Cardiac septum (tissue), 1 donor: ENCODE data around the gene KIF2A. TPM values are rescaled to one million over a fixed set of nuclear protein-coding genes. Genes with fewer than 3 reads are reported as not detected.
"Not testable (repeated sequence)": the region's sequence is repeated elsewhere in the genome, so short reads cannot be mapped to it uniquely, and the experiment has no call there.

Experiments used
- DNase-seq: peaks from one replicate; pipeline ENCODE4 v3.0.0-alpha.2; 2020; ENCODE audit warnings: low spot score
- intact Hi-C: fragments of 100-400 bp; cut with DNase I; formaldehyde crosslinking; loops from one replicate; pipeline ENCODE4 v1.14.0; 2022
- total RNA-seq: library from RNA; stranded (reverse); fragmentation: NEBNext Ultra II Directional; extraction: Animal tissue kit (Norgen Biotek cat#: 25700); gene quantifications from one replicate; pipeline ENCODE4 v1.2.1, GENCODE V29; 2021
- donor health status: DM: no; HTN: no; CAD: no.

KIF2A gene
- total RNA-seq, 1 donor from 2014 or later = 13.4 TPM

DNA sequence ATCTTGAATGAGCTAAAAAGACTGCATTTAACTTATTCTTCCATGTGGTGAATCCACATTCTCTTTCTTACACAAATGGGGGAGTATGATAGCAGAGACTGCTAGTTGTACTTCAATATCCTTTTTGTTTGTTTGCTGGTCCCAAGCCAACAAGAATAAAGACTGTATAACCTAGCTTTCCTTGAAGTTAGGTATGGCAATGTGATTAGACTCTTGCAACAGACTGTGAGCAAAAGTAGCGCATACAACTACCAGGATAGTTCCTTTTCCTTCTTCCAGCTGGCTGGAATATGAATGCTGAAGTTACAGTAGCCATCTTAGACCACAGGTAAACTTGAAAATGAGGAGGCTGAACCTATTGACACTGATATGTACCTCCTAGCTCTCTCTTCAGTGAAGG, 17.9 kb upstream of the KIF2A start:
- DNase-seq = no peak
- intact Hi-C loops = no loop called here

DNA sequence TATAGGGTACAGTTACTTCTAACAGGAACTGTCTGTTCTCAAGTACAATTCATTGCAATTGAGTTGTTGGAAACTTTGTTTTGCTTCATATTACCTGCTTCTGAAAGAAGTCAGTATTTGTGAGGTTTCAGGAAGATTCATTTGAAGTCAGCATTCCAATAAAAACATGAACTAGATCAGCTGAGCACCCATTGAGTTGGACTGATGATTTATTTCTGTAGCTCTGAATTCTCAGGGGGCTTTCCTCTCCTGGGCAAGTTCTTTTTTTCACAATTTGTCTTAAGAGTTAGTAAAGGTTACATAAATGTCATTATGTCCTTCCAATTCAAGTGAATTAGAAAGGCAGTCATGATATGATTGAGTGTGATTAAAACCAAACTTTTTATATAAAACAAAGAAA, 16.2 kb upstream of the KIF2A start:
- no peak for DNase-seq
- intact Hi-C loops = no loop called here

DNA sequence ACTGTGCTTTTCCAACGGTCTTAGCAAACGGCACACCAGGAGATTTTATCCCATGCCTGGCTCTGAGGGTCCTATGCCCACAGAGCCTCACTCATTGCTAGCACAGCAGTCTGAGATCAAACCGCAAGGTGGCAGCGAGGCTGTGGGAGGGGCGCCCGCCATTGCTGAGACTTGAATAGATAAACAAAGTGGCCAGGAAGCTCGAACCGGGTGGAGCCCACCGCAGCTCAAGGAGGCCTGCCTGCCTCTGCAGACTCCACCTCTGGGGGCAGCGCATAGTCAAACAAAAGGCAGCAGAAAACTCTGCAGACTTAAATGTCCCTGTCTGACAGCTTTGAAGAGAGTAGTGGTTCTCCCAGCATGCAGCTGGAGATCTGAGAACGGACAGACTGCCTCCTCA, 14.2 kb upstream of the KIF2A start:
- DNase-seq, intact Hi-C loops: not testable (repeated sequence)

DNA sequence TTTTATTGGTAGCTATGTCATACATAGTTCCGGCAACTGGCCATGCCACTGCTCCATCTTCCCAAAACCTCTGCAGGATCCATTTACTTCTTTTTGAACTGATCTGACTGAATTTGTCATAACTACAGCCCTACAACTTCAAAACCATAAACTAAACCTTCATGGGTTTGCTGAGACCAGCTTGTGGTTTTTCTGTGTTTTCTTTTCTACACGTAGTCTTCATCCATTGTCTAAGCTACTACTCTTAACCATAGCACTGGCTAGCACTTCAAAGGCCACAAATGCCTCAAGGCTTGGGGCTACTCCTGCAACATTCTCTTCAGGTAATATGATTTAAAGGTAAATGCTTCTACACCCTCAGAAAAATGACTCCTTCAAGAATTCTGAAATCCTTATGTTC, 9.0 kb upstream of the KIF2A start:
- no peak for DNase-seq
- intact Hi-C loops = no loop called here

DNA sequence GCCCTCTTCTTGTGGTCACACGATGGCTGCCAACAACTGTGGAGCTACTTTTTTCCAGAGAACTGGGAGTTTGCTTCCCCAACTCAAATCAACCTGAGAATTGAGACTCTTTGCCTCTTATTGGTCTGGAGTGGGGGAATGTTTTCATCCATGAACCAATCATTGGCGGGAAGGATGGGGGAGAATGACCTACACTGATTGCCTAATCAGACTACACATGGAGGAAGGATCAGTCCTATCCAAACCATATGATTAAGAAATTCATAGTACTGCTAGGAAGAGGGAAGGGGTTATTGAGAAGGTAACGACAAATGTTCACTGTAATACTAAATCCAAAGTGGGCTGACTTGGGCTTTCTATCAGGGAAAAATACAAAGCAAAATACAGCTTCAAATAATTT, 7.9 kb upstream of the KIF2A start:
- intact Hi-C loops = no loop called here
- DNase-seq = no peak

DNA sequence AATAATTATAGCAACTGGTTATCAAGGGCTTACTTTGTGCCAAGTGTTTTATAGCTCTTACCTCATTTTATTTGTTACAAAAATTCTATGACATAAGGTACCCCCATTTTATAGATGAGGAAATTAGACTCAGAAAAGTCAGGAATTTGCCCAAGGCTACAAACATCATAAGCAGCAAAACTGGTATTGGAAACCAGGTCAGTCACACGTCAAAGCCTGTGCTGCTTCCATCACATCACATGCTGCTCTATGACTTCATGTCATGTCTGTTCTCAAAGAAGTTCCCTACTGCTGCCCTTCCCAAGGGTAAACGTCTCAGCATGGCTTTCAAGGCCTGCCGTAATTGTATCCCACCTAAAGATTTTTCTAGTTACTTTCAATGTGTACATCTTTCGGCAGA, 6.9 kb upstream of the KIF2A start:
- intact Hi-C loops = no loop called here
- no peak for DNase-seq

DNA sequence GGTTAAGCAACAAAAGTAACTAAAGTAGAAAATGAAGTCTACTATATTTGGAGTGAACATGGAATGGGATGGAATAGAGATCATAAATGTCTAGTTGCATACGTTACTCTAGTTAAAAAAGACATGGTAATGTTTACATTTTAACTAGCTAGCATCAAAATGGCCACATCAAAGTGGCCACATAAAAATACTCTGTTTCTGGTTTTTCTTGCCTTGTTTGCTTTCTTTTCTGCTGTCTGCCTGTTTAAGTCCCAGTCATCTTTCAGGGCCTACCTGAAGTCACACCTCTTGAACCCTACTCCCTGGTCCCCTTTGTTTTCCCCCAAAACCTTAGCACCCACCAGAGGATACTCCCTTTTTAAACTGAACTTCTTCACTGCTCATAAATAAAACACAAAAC, 6.4 kb upstream of the KIF2A start:
- DNase-seq = no peak
- intact Hi-C loops = no loop called here

DNA sequence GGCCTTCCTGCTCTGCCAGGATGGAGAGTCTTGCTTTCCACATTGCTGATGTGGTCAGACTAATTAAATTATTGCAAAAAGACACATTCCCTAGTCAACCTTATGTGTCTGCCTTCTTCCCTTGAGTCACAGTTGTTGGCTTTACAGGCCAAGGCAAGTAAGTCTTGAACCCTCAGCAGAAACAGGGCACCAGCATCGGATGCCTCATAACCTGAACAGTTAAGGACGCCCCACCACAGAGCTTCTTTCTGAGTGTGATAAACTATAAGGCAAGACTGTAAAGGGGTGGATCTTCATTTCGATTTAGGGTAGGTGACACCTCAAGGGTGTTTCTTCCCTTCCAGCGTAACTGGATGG, 670 bp upstream of the KIF2A start:
- intact Hi-C loops = loop anchor here (5.0 to 10.0 kb wide), 2 partner anchors 49 to 97 kb away; partner anchors contain the start of gene DIMT1

DNA sequence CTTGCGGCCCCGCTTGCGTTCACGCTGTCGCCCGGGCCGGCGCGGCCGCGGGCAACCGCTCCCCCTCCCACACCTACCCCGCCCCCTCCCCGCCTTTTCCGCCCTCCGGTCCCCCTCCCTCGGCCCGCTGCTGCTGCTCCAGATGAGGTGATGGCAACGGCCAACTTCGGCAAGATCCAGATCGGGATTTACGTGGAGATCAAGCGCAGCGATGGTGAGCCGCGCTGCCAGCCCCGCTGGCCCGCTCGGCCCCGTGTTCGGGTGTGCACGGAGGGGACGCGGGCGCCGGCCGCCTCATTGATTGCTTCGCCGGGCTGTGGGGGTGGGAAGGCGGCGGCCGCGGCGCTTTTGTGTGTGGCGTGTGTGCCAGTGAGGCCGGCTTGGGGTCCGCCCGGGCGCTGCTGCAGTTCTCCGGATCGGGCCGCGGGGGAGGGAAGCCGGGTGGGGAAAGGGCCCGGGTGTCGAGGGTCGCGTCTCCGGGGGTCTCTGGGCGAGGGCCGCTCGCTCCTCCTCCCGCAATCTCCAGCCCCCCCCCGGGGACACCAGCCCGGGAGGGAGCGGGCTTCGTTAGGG, 403 bp downstream of the KIF2A start:
- peak; percentile 88 for DNase-seq
- intact Hi-C loops = loop anchor here (5.0 to 10.0 kb wide), 2 partner anchors 48 to 96 kb away; partner anchors contain the start of gene DIMT1

More for the DNA sequence above, 670 bp upstream of the KIF2A start:
- DNase-seq = no peak

DNA sequence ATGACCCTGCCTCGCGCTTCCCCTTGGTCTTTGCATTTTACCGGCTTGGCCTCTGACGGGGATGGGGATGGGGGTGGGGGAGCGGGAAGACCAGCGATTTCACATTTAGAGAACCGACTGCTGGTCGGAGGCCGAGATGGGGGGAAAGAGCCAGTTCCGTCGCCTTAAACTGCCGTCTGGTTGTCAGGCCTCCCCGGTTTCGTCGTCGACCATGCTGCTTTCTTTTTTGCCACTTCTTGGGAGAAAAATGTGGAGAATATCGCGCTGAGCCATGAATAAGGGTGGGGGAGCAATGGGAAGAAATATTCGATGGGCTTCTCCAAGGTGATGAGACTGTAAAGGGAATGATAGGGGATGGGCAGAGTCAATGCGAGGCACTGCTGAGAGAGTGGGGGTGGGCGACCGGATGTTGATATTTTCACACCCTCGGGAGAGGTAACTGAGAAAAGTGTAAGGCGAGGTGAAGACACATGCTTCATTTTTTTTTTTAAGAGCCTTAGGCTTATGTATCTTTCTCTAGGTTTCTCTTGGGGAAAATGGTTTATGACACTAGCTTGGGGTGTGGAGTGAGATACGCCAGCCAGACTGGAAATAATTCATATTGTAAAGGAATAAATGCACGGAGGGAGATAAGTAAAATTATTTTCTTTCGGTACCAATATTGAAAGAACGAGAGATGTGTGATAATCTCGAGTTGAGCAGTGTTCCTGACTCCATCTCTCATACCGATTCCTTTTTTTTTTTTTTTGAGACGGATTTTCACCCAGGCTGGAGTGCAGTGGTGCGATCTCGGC, 1.1 kb downstream of the KIF2A start:
- intact Hi-C loops = loop anchor here (5.0 to 10.0 kb wide), 2 partner anchors 48 to 95 kb away; partner anchors contain the start of gene DIMT1
- DNase-seq = peak; percentile 76

DNA sequence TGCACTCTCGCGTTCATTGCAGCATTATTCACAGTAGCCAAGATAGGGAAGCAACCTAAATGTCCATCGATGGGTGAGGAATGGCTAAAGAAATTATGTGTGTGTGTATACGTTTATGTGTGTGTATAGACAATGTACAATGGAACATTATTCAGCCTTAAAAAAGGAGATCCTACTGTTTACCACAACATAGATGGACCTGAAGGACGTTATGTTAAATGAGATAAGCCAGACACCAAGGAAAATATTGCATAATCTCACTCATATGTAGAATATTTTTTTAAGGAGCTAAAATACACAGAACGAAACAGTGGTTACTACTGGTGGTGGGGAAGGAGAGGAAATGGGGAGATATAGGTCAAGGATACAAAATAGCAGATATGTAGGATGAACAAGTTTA, 2.4 kb downstream of the KIF2A start:
- intact Hi-C loops = loop anchor here (5.0 to 10.0 kb wide), 2 partner anchors 46 to 94 kb away; partner anchors contain the start of gene DIMT1
- DNase-seq = no peak

DNA sequence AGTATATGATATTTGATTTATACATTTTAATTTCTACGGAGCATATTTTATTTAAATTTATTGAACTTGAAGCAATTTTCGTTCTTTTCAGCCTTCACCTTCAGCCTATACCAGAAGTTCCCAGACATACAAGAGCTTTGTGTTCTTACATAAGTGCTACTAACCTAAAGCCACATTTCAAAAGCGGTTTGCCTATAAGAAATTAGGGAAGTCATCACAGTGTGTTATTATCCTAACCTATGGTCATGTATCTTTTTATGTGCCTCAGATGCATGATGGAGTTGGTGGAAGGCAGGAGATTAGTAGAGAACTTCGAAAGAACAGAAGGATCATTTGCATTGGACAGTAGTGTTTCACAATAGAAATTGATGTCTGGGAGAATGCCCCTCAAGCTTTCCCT, 3.1 kb downstream of the KIF2A start:
- DNase-seq = no peak
- intact Hi-C loops = loop anchor here (5.0 to 10.0 kb wide), 2 partner anchors 46 to 93 kb away; partner anchors contain the start of gene DIMT1

DNA sequence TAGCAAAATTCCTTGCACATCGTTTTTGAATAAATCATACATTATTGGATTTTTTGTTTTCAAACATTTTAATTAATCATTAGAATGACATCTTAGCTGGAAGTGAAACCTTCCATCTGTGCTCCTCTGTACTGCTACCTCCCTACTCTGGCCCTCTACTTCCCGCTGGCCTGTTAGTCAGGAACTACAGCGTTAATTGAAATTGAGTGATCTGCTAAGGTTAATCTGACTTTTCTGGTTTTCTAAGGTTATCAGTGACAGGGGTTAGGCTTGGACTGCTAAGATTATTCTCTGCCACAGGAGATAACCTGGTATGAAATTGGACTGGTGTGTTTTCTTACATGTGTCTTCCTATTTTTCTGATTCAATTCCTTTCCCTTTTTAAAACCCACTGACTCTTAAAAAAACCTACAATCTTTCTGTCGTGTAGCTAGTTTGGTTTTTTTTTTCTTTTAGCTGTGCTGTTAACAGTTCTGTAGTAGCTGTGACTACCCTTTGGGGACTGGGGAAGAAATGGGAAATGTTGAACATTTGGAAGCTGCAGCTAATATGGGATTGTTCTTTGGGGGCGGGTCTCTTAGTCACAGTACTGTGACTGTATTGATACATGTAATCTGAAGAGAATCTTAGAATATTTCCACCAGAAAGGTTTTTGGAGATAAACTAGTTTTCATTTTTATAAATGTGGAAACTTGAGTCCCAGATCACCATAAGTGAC, 4.6 kb downstream of the KIF2A start:
- intact Hi-C loops = no loop called here
- no peak for DNase-seq

DNA sequence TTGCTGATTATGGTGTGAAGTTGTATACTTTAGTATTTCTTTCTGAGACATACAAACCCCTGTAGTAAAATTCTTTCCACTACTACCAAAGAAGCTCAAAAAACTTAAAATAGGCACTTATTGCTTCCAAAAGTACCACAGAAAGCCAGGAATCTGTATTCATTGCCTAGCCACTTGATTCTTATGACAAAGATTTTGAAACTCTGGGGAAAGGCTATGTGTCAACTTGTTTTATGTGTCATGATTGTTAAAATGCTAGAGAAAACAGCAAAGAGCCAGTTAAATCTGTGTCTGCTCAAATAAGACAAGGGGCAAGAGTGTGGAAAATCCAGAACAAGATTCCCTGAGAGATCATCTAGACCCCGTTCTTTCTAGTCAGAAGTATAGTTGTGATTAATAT, 6.0 kb downstream of the KIF2A start:
- DNase-seq = no peak
- intact Hi-C loops = no loop called here

DNA sequence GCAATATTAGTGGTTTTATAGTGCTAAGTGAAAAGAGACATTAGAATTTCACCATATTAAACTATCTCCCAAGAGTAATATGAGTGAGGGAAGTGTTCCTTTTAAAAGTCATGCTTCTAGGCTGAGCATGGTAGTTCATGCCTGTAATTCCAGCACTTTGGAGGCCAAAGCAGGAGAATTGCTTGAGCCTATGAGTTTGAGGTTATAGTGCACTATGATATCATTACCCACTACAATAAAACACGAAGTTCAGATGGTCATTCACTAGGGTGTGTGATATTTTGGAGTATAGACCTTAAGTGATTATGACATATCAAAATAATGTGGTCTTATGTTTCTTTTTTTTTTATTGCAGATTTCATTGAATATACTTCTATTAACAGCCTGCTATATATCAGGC, 6.7 kb downstream of the KIF2A start:
- intact Hi-C loops = no loop called here
- DNase-seq = no peak

DNA sequence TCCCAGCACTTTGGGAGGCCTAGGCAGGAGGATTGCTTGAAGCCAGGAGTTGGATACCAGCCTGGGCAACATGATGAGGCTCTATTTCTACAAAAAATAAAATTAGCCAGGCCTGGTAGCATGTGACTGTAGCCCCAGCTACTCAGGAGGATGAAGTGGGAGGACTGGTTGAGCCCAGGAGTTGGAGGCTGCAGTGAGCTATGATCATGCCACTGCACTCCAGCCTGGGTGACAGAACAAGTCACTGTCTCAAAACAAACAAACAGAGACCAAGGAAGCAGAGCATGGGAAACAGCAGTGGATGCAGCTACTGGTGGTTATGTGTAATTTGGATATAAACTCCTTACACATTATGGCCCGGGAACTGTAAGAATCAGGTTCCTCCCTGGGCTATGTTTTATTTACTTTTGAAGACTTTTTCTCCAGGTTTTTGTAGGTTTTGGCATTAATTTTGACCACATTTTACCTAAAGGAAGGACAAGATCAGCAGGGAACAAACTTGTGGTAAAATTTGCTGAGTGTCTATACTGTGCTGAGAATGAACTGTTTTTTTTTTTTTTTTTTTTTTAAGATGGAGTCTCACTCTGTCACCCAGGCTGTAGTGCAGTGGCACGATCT, 8.3 kb downstream of the KIF2A start:
- intact Hi-C loops = no loop called here
- DNase-seq = no peak

DNA sequence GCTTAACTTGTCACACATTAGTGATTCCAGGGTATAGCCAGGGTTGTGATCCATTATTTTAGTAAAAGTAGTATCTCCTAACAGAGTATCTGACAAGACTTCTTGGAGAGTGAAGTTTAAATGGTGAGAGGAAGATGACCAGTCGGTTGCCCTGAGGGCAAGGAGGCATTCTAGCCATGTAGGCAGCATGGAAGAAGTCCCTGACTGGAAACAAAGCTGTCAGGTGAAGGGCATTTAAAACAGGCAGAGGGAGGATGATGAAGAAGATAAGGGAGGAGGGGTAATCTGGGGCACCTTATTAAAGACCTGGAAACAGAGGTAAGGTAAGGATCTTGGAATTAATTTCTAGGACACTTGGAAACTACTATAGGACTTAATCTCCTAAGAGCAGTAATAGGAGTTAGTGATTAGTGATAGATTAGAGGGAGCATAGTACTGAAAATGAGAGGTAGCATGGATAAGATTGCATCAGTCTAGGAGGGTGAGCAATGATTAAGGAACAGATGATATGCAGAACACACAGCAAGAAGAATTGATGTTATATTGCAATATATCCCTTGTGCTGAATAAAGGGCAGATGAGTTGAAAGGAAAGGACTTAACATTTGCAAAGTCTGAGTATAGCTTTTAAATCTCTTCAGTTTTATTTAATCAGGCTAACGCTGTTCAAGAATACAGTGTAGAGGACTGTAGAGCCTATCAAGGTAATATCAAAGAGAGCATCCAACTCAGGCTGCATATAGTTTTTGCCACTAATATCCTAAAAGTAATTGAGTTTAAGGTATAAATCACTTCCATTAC, 9.6 kb downstream of the KIF2A start:
- no peak for DNase-seq
- intact Hi-C loops = no loop called here

DNA sequence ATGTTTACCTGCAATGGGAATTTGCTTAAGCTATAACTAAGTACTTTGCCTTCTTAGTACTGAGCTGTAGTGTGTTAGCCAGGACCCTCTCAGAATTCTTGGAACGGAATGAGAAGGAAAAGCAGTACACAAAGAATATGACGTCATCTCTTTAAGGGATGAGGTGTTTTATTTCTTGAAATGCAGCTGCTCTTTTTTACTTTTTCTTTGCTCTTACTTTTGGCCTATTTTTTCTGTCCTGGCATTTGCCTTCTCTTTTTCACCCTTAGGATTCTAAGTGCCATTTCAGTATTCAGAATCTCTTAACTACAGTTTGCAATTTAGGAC, 10.1 kb downstream of the KIF2A start:
- intact Hi-C loops = no loop called here

DNA sequence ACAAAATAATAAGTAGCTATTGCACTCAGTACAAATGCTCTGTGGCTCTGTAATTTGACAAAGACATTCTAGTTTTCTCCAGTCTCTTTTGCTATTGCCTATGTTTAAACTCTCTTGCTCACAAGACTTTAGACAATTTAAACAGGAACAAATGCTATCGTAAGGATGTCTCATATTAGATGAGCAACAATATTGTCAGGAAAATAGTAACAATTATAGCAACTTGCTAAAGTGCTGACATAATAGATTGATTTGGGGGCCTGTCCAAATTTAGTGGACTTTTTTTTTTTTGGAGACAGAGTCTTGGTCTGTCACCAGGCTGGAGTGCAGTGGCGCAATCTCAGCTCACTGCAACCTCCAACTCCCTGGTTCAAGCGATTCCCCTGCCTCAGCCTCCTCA, 11.8 kb downstream of the KIF2A start:
- intact Hi-C loops = no loop called here
- DNase-seq = no peak

More for the DNA sequence above, 10.1 kb downstream of the KIF2A start:
- no peak for DNase-seq
